HEK293 (cell line): Measurements from ENCODE around the gene DNAH1.

ENCODE experiments used
- CTCF ChIA-PET: fragments of 350-600 bp; formaldehyde crosslinking; extraction: SDS; loops from one replicate; lab custom pipeline; 2021; ENCODE audit warnings: antibody characterized with exemption; lab: Yijun Ruan, JAX
- POLR2A ChIA-PET: fragments of 300-600 bp; formaldehyde crosslinking; extraction: SDS; loops from one replicate; lab custom pipeline; 2020; ENCODE audit warnings: antibody characterized with exemption, inconsistent platforms; lab: Yijun Ruan, JAX
- H3K27ac ChIP-seq: fragments of 200-500 bp; sonication (Bioruptor generic); 2 replicates; pipeline ENCODE4 v1.5.1; 2014; ENCODE audit warnings: low read depth, low read length, control low read depth, inconsistent platforms; ENCODE audit errors: extremely low read depth
- H3K36me3 ChIP-seq, 2 experiments: fragments of 200-500 bp in 1 of 2; sonication (Bioruptor generic) in 1 of 2; 1 replicate in 1 of 2; 2 replicates in 1 of 2; pipeline ENCODE4 v1.5.1; 2014 to 2017; ENCODE audit warnings: inconsistent platforms in 2 of 2, low read length in 2 of 2; ENCODE audit not compliant: control insufficient read depth in 2 of 2, insufficient read depth in 1 of 2
- H3K4me1 ChIP-seq: fragments of 200-500 bp; sonication (Bioruptor generic); 2 replicates; pipeline ENCODE4 v1.5.1; 2014; ENCODE audit warnings: mild to moderate bottlenecking, low read length, inconsistent platforms; ENCODE audit not compliant: control insufficient read depth, insufficient read depth
- H3K4me3 ChIP-seq: 2 replicates; pipeline ENCODE4 v1.5.1; 2011; ENCODE audit warnings: low read depth, mild to moderate bottlenecking, control low read depth, low read length, moderate library complexity
- H3K9me3 ChIP-seq: fragments of 200-500 bp; sonication (Bioruptor generic); 2 replicates; pipeline ENCODE4 v1.5.1; 2014; ENCODE audit warnings: low read depth, low read length, inconsistent platforms; ENCODE audit not compliant: control insufficient read depth, insufficient read depth
- EGR2 ChIP-seq: fragments of 450-650 bp; formaldehyde crosslinking; IDR thresholded peaks from 2 replicates; pipeline ENCODE4 v1.5.1; 2016; ENCODE audit warnings: low read depth, missing biosample characterization, missing genetic modification characterization
- GLI2 ChIP-seq: fragments of 450-650 bp; formaldehyde crosslinking; IDR thresholded peaks from 2 replicates; pipeline ENCODE4; 2017; ENCODE audit warnings: missing biosample characterization, missing genetic modification characterization, low read depth, borderline replicate concordance
- KLF7 ChIP-seq: fragments of 450-650 bp; formaldehyde crosslinking; IDR thresholded peaks from 2 replicates; pipeline ENCODE4 v1.5.1; 2016; ENCODE audit warnings: missing biosample characterization, missing genetic modification characterization, borderline replicate concordance
- PRDM1 ChIP-seq: fragments of 450-650 bp; formaldehyde crosslinking; IDR thresholded peaks from 2 replicates; pipeline ENCODE4; 2016; ENCODE audit warnings: missing biosample characterization, missing genetic modification characterization
- REPIN1 ChIP-seq: fragments of 450-650 bp; formaldehyde crosslinking; IDR thresholded peaks from 2 replicates; pipeline ENCODE4 v1.5.1; 2017; ENCODE audit warnings: missing biosample characterization, missing genetic modification characterization, low read depth
- SP2 ChIP-seq: fragments of 450-650 bp; formaldehyde crosslinking; IDR thresholded peaks from 2 replicates; pipeline ENCODE4 v1.5.1; 2016; ENCODE audit warnings: missing biosample characterization, missing genetic modification characterization
- TCF7L2 ChIP-seq: IDR thresholded peaks from 2 replicates; pipeline ENCODE4 v1.6.1; 2011; ENCODE audit warnings: low read depth, mild to moderate bottlenecking, inconsistent platforms, low read length, moderate library complexity, borderline replicate concordance
- ZBTB1 ChIP-seq: fragments of 450-650 bp; formaldehyde crosslinking; IDR thresholded peaks from 2 replicates; pipeline ENCODE4 v1.5.1; 2016; ENCODE audit warnings: missing biosample characterization, missing genetic modification characterization
- ZBTB17 ChIP-seq: fragments of 450-650 bp; formaldehyde crosslinking; IDR thresholded peaks from 2 replicates; pipeline ENCODE4 v1.5.1; 2016; ENCODE audit warnings: missing biosample characterization, missing genetic modification characterization
- ZBTB48 ChIP-seq: fragments of 450-650 bp; formaldehyde crosslinking; IDR thresholded peaks from 2 replicates; pipeline ENCODE4 v1.5.1; 2016; ENCODE audit warnings: missing biosample characterization, missing genetic modification characterization
- ZFHX2 ChIP-seq: fragments of 450-650 bp; formaldehyde crosslinking; conservative IDR thresholded peaks from 2 replicates; pipeline ENCODE4 v1.5.1; 2016; ENCODE audit warnings: missing biosample characterization, missing genetic modification characterization
- ZFP41 ChIP-seq: fragments of 450-650 bp; formaldehyde crosslinking; IDR thresholded peaks from 2 replicates; pipeline ENCODE4 v1.5.1; 2016; ENCODE audit warnings: missing biosample characterization, missing genetic modification characterization, borderline replicate concordance
- ZFP69B ChIP-seq: fragments of 450-650 bp; formaldehyde crosslinking; IDR thresholded peaks from 2 replicates; pipeline ENCODE4 v1.5.1; 2016; ENCODE audit warnings: missing biosample characterization, missing genetic modification characterization
- ZNF157 ChIP-seq: fragments of 450-650 bp; formaldehyde crosslinking; IDR thresholded peaks from 2 replicates; pipeline ENCODE4 v1.5.1; 2016; ENCODE audit warnings: missing biosample characterization, missing genetic modification characterization
- ZNF174 ChIP-seq: fragments of 450-650 bp; formaldehyde crosslinking; IDR thresholded peaks from 2 replicates; pipeline ENCODE4 v1.5.0; 2017; ENCODE audit warnings: missing biosample characterization, mild to moderate bottlenecking, missing genetic modification characterization
- ZNF175 ChIP-seq: fragments of 450-650 bp; formaldehyde crosslinking; IDR thresholded peaks from 2 replicates; pipeline ENCODE4 v1.5.1; 2016; ENCODE audit warnings: missing biosample characterization, missing genetic modification characterization
- ZNF223 ChIP-seq: fragments of 450-650 bp; formaldehyde crosslinking; IDR thresholded peaks from 2 replicates; pipeline ENCODE4 v1.5.1; 2016; ENCODE audit warnings: missing biosample characterization, missing genetic modification characterization
- ZNF23 ChIP-seq: fragments of 450-650 bp; formaldehyde crosslinking; IDR thresholded peaks from 2 replicates; pipeline ENCODE4 v1.5.1; 2016; ENCODE audit warnings: missing biosample characterization, missing genetic modification characterization, borderline replicate concordance
- ZNF292 ChIP-seq: fragments of 450-650 bp; formaldehyde crosslinking; IDR thresholded peaks from 2 replicates; pipeline ENCODE4 v1.5.1; 2016; ENCODE audit warnings: low read depth, missing biosample characterization, missing genetic modification characterization, borderline replicate concordance
- ZNF302 ChIP-seq: fragments of 450-650 bp; formaldehyde crosslinking; IDR thresholded peaks from 2 replicates; pipeline ENCODE4 v1.5.1; 2016; ENCODE audit warnings: missing biosample characterization, missing genetic modification characterization, low read depth
- ZNF324 ChIP-seq: fragments of 450-650 bp; formaldehyde crosslinking; IDR thresholded peaks from 2 replicates; pipeline ENCODE4 v1.5.1; 2016; ENCODE audit warnings: missing biosample characterization, missing genetic modification characterization
- ZNF394 ChIP-seq: fragments of 450-650 bp; formaldehyde crosslinking; IDR thresholded peaks from 2 replicates; pipeline ENCODE4 v1.5.1; 2016; ENCODE audit warnings: missing biosample characterization, missing genetic modification characterization, mild to moderate bottlenecking, moderate library complexity, borderline replicate concordance
- ZNF510 ChIP-seq: fragments of 450-650 bp; formaldehyde crosslinking; IDR thresholded peaks from 2 replicates; pipeline ENCODE4 v1.5.1; 2018; ENCODE audit warnings: mild to moderate bottlenecking, missing genetic modification characterization, missing biosample characterization; ENCODE audit not compliant: insufficient replicate concordance
- ZNF514 ChIP-seq: fragments of 450-650 bp; formaldehyde crosslinking; IDR thresholded peaks from 2 replicates; pipeline ENCODE4 v1.5.1; 2016; ENCODE audit warnings: missing biosample characterization, missing genetic modification characterization
- ZNF558 ChIP-seq: fragments of 450-650 bp; formaldehyde crosslinking; IDR thresholded peaks from 2 replicates; pipeline ENCODE4 v1.5.1; 2016; ENCODE audit warnings: missing biosample characterization, missing genetic modification characterization
- ZNF560 ChIP-seq: fragments of 450-650 bp; formaldehyde crosslinking; IDR thresholded peaks from 2 replicates; pipeline ENCODE4 v1.5.1; 2017; ENCODE audit warnings: missing biosample characterization, missing genetic modification characterization, borderline replicate concordance
- ZNF664 ChIP-seq: fragments of 450-650 bp; formaldehyde crosslinking; IDR thresholded peaks from 2 replicates; pipeline ENCODE4 v1.5.1; 2016; ENCODE audit warnings: missing biosample characterization, missing genetic modification characterization
- ZNF677 ChIP-seq: fragments of 450-650 bp; IDR thresholded peaks from 2 replicates; pipeline ENCODE4 v1.5.0; 2018; ENCODE audit warnings: missing biosample characterization, mild to moderate bottlenecking, missing genetic modification characterization, moderate library complexity
- ZXDB ChIP-seq: fragments of 450-650 bp; formaldehyde crosslinking; IDR thresholded peaks from 2 replicates; pipeline ENCODE4 v1.5.1; 2016; ENCODE audit warnings: missing biosample characterization, missing genetic modification characterization
- TF ChIP-seq, protein P1 (sequence below): fragments of 450-650 bp; formaldehyde crosslinking; IDR thresholded peaks from 2 replicates; pipeline ENCODE4 v1.5.1; 2017; ENCODE audit warnings: missing biosample characterization, missing genetic modification characterization
- TF ChIP-seq, protein P2 (sequence below): fragments of 450-650 bp; formaldehyde crosslinking; IDR thresholded peaks from 2 replicates; pipeline ENCODE4 v1.5.1; 2016; ENCODE audit warnings: missing biosample characterization, missing genetic modification characterization
- TF ChIP-seq, protein P3 (sequence below): fragments of 450-650 bp; formaldehyde crosslinking; optimal IDR thresholded peaks from 2 replicates; pipeline ENCODE3; 2016; ENCODE audit warnings: missing biosample characterization, mild to moderate bottlenecking, missing genetic modification characterization
- TF ChIP-seq, protein P4 (sequence below): fragments of 450-650 bp; formaldehyde crosslinking; IDR thresholded peaks from 2 replicates; pipeline ENCODE4 v1.5.1; 2016; ENCODE audit warnings: missing biosample characterization, missing genetic modification characterization

DNAH1 gene

DNA sequence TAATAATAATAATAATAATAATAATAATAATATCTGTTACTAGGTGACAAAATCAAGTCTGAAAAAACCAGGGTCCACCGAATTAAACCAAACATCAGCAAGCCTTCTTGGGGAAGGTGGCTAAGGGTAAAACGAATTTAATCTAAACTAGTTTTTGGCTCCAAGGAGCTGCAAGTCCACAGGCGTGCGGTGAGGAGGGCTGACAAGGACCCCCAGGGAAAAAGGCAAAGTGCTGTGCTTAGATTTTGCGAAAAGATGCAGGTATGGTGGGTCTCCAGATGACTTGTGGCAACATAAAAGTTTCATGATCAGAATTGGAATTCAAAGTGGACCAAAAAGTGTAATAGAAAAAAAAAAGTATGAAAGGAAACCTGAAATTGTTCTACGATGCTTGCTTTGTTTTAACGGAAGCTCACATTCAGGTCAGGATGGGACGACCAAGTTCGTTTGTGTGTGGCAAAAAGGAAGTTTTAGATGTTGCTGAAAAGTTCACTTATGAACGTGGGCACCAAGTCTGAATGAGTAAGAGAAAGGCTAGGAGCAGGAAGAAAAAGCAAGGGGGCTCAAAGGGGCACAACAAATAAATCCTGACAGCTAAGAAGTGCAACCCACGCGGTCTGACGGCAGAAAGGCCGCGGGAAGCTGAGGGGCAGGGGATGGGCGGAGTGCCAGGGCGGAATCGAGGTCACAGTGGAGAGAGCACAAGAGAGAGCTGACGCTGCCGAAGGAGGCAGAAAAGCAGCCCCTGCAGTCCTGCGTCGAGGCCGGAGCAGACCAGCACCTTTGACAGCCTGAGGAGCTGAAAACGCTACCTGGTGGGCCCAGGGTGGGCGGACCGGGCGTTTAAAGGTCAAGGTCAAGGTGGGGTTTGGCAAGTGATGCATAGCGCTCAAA, 38.8 kb upstream of the DNAH1 start:
- POLR2A ChIA-PET, result interaction anchor here (0.7 to 2.3 kb wide), 7 partner anchors 10 to 272 kb away, joined by 3 to 23 read pairs (median 3); partner anchors contain the start of genes GLYCTK and TWF2
- Histone ChIP-seq H3K4me1 (no peaks in the 10 kb centered on the region), H3K4me3 (peak overlapping the region; percentile 82), H3K27ac (peak overlapping the region; percentile 95), H3K36me3 (peaks cover 10 to 39% of the 10 kb centered on the region in 2 experiments; a peak in 2 of 3 replicates), H3K9me3 (no peaks in the 10 kb centered on the region)
- CTCF ChIA-PET, result interaction anchor here (0.6 to 1.0 kb wide), 9 partner anchors 9 to 275 kb away, joined by 3 to 6 read pairs (median 3); no protein-coding TSS in a partner anchor
- TF ChIP-seq ZNF558 (tag by site-specific recombination), result no peak
- TF ChIP-seq ZFP41 (tag by site-specific recombination), result no peak
- no peak for TF ChIP-seq ZNF514 (tag by site-specific recombination)
- no peak for TF ChIP-seq ZNF324 (tag by site-specific recombination)
- no peak for TF ChIP-seq REPIN1 (tag by site-specific recombination)
- no peak for TF ChIP-seq ZNF510 (tag by site-specific recombination)
- TF ChIP-seq ZNF302 (tag by site-specific recombination), result no peak
- no peak for TF ChIP-seq ZBTB48 (tag by site-specific recombination)
- no peak for TF ChIP-seq ZNF560 (tag by site-specific recombination)
- peak; percentile 80 for TF ChIP-seq EGR2 (tag by site-specific recombination)
- TF ChIP-seq ZBTB1, result no peak
- TF ChIP-seq ZNF292 (tag by site-specific recombination), result no peak
- no peak for TF ChIP-seq ZNF223 (tag by site-specific recombination)
- peak; percentile 89 for TF ChIP-seq PRDM1 (tag by site-specific recombination)
- TF ChIP-seq, protein P1, sequence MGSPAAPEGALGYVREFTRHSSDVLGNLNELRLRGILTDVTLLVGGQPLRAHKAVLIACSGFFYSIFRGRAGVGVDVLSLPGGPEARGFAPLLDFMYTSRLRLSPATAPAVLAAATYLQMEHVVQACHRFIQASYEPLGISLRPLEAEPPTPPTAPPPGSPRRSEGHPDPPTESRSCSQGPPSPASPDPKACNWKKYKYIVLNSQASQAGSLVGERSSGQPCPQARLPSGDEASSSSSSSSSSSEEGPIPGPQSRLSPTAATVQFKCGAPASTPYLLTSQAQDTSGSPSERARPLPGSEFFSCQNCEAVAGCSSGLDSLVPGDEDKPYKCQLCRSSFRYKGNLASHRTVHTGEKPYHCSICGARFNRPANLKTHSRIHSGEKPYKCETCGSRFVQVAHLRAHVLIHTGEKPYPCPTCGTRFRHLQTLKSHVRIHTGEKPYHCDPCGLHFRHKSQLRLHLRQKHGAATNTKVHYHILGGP (tag by site-specific recombination), result no peak
- TF ChIP-seq ZFP69B (tag by site-specific recombination), result peak; percentile 42; the same call in 1 of the 2 replicates
- TF ChIP-seq, protein P2, sequence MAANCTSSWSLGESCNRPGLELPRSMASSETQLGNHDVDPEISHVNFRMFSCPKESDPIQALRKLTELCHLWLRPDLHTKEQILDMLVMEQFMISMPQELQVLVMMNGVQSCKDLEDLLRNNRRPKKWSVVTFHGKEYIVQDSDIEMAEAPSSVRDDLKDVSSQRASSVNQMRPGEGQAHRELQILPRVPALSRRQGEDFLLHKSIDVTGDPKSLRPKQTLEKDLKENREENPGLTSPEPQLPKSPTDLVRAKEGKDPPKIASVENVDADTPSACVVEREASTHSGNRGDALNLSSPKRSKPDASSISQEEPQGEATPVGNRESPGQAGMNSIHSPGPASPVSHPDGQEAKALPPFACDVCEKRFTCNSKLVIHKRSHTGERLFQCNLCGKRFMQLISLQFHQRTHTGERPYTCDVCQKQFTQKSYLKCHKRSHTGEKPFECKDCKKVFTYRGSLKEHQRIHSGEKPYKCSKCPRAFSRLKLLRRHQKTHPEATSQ (tag by site-specific recombination), result no peak
- TF ChIP-seq ZNF23, result no peak
- TF ChIP-seq ZFHX2 (tag by site-specific recombination), result peak; percentile 85
- TF ChIP-seq TCF7L2, result no peak
- no peak for TF ChIP-seq GLI2 (tag by site-specific recombination)
- peak; percentile 39 for TF ChIP-seq SP2 (tag by site-specific recombination)
- TF ChIP-seq, protein P3, sequence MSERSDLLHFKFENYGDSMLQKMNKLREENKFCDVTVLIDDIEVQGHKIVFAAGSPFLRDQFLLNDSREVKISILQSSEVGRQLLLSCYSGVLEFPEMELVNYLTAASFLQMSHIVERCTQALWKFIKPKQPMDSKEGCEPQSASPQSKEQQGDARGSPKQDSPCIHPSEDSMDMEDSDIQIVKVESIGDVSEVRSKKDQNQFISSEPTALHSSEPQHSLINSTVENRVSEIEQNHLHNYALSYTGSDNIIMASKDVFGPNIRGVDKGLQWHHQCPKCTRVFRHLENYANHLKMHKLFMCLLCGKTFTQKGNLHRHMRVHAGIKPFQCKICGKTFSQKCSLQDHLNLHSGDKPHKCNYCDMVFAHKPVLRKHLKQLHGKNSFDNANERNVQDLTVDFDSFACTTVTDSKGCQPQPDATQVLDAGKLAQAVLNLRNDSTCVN, result no peak
- no peak for TF ChIP-seq ZNF157 (tag by site-specific recombination)
- TF ChIP-seq ZNF677 (tag by site-specific recombination), result no peak
- peak; percentile 72 for TF ChIP-seq ZXDB (tag by site-specific recombination)
- no peak for TF ChIP-seq ZNF175 (tag by site-specific recombination)
- no peak for TF ChIP-seq ZNF394 (tag by site-specific recombination)
- TF ChIP-seq KLF7, result no peak; the same call in 1 of the 2 replicates
- peak; percentile 79 for TF ChIP-seq ZBTB17
- TF ChIP-seq, protein P4, sequence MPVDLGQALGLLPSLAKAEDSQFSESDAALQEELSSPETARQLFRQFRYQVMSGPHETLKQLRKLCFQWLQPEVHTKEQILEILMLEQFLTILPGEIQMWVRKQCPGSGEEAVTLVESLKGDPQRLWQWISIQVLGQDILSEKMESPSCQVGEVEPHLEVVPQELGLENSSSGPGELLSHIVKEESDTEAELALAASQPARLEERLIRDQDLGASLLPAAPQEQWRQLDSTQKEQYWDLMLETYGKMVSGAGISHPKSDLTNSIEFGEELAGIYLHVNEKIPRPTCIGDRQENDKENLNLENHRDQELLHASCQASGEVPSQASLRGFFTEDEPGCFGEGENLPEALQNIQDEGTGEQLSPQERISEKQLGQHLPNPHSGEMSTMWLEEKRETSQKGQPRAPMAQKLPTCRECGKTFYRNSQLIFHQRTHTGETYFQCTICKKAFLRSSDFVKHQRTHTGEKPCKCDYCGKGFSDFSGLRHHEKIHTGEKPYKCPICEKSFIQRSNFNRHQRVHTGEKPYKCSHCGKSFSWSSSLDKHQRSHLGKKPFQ (tag by site-specific recombination), result no peak
- TF ChIP-seq ZNF174 (tag by site-specific recombination), result no peak
- no peak for TF ChIP-seq ZNF664 (tag by site-specific recombination)
